ENCODE results near the gene TPH2. TPM values are rescaled to one million over a fixed set of nuclear protein-coding genes. Genes with fewer than 3 reads are reported as not detected.

TPH2 gene
- total RNA-seq, 1 donor from 2014 or later, result not detected

DNA sequence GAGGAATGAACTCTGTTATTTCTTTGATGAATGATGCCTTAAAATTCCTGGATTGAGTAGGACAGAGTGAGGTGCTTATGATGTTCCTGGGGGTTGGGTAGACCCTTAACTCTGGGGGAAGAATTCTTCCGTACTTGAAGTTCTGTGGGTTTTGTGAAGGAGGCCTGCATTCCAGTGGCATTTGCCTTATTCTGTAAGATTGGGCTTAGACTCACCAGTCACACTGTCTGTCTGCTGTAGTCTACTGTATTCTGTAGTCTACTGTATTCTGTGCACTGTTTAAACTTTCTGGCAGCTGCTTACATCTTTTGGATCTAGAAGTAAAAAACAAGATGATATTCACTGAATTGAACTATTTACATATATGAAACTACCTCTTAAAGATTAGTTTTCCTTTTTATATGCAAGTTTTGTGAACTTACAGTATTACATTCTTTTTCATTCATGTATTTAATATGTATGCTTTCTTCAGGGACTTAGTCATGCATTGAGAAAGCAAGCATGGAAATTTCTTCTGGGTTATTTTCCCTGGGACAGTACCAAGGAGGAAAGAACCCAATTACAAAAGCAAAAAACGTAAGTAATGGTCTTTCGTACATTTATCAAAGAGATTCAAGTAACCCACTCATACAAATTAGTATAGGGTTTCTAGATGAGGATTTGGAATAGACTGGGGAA is 42.3 kb upstream of the TPH2 start:
- Histone ChIP-seq H3K4me2 (no peak overlapping the region), H3K9me3 (ENCODE audit: low read depth) (no peaks in the 10 kb centered on the region), H3K9ac (no peak overlapping the region), H4K20me1 (ENCODE audit: low read depth) (no peaks in the 10 kb centered on the region), H3K79me2 (ENCODE audit: low read depth) (no peaks in the 10 kb centered on the region), H3K36me3 (peaks cover 28% of the 10 kb centered on the region), H3K4me1 (no peaks in the 10 kb centered on the region), H3K4me3 (no peak overlapping the region), H3K27ac (no peak overlapping the region), H3F3A (ENCODE audit: low read depth) (no peaks in the 10 kb centered on the region), H3K27me3 (no peaks in the 10 kb centered on the region), H2AFZ (replicated peaks) (no peak overlapping the region)
- H3K4me3 Mint-ChIP-seq, result no peak overlapping the region
- H3K9me3 Mint-ChIP-seq, result no peaks in the 10 kb centered on the region
- H3K27ac Mint-ChIP-seq, result no peak overlapping the region
- no peak for DNase-seq (ENCODE audit: low spot score)
- no peaks in the 10 kb centered on the region for H3K4me1 Mint-ChIP-seq
- H3K36me3 Mint-ChIP-seq, result peaks cover 3% of the 10 kb centered on the region
- TF ChIP-seq EZH2 (IDR thresholded peaks at IDR 0.05), result no peak
- TF ChIP-seq EZH2phosphoT487 (IDR thresholded peaks at IDR 0.05), result no peak
- TF ChIP-seq, protein P1, sequence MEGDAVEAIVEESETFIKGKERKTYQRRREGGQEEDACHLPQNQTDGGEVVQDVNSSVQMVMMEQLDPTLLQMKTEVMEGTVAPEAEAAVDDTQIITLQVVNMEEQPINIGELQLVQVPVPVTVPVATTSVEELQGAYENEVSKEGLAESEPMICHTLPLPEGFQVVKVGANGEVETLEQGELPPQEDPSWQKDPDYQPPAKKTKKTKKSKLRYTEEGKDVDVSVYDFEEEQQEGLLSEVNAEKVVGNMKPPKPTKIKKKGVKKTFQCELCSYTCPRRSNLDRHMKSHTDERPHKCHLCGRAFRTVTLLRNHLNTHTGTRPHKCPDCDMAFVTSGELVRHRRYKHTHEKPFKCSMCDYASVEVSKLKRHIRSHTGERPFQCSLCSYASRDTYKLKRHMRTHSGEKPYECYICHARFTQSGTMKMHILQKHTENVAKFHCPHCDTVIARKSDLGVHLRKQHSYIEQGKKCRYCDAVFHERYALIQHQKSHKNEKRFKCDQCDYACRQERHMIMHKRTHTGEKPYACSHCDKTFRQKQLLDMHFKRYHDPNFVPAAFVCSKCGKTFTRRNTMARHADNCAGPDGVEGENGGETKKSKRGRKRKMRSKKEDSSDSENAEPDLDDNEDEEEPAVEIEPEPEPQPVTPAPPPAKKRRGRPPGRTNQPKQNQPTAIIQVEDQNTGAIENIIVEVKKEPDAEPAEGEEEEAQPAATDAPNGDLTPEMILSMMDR (IDR thresholded peaks at IDR 0.05), result no peak
- no peaks in the 10 kb centered on the region for H3K27me3 Mint-ChIP-seq (ENCODE audit: insufficient read depth, low read depth)

DNA sequence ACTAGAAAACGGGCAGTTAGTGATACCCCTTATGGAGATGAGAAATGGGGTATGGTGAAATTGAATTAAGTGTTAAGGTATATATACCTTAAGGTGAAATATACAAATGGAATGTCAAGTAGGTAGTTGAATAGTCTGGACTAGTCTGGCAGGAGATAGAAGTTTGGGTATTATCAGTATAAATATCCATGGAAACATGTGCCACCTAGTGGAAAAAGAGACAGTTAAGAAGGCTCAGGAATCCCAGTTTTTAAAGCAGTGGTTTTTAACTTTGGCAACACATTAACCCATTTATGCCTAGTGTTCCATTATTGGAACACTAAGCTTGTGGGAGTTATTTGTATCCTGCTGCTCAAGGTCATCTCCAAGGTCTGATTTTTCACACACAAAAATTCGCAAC is 38.6 kb upstream of the TPH2 start:
- no peak for DNase-seq (ENCODE audit: low spot score)
- Histone ChIP-seq H3K4me3 (no peak overlapping the region), H3K4me1 (no peaks in the 10 kb centered on the region), H3K27ac (no peak overlapping the region), H3K79me2 (ENCODE audit: low read depth) (no peaks in the 10 kb centered on the region), H3K4me2 (no peak overlapping the region), H3K9ac (no peak overlapping the region), H2AFZ (replicated peaks) (no peak overlapping the region), H4K20me1 (ENCODE audit: low read depth) (no peaks in the 10 kb centered on the region), H3K36me3 (peaks cover 21% of the 10 kb centered on the region), H3K27me3 (no peaks in the 10 kb centered on the region), H3K9me3 (ENCODE audit: low read depth) (no peaks in the 10 kb centered on the region), H3F3A (ENCODE audit: low read depth) (no peaks in the 10 kb centered on the region)
- H3K27me3 Mint-ChIP-seq (ENCODE audit: insufficient read depth, low read depth), result no peaks in the 10 kb centered on the region
- H3K27ac Mint-ChIP-seq, result no peak overlapping the region
- H3K4me3 Mint-ChIP-seq, result no peak overlapping the region
- TF ChIP-seq EZH2 (IDR thresholded peaks at IDR 0.05), result no peak
- TF ChIP-seq, protein P1 (IDR thresholded peaks at IDR 0.05), result peak; percentile 34
- no peaks in the 10 kb centered on the region for H3K4me1 Mint-ChIP-seq
- peaks cover 10% of the 10 kb centered on the region for H3K36me3 Mint-ChIP-seq
- no peaks in the 10 kb centered on the region for H3K9me3 Mint-ChIP-seq

DNA sequence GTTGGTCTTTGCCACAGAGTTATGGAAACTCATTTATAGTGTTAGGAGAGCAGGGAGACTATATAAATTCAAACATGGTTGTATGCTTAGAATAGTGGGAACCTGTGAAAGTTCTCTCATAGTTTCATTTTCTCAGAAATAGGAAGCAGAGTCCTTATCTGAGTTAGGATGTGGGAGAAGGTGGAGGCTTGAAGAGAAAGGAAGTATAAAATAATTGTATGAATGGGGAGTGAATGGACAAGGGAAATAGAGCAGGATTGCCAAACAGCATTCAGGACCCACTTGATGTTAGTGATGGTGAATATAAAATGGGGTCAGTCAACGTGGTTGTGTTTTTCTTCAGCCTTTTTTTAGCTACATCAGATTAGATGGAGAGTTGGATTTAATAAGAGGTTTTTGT is 34.0 kb upstream of the TPH2 start:
- Mint-ChIP-seq H3K27ac (no peak overlapping the region), H3K4me3 (no peak overlapping the region), H3K27me3 (ENCODE audit: insufficient read depth, low read depth) (no peaks in the 10 kb centered on the region), H3K9me3 (no peaks in the 10 kb centered on the region), H3K4me1 (no peaks in the 10 kb centered on the region), H3K36me3 (peaks cover 19% of the 10 kb centered on the region)
- no peak overlapping the region for H2AFZ ChIP-seq (replicated peaks)
- no peaks in the 10 kb centered on the region for H3K27me3 ChIP-seq
- no peak overlapping the region for H3K9ac ChIP-seq
- TF ChIP-seq, protein P1 (IDR thresholded peaks at IDR 0.05), result no peak
- TF ChIP-seq EZH2phosphoT487 (IDR thresholded peaks at IDR 0.05) (no peak), EZH2 (IDR thresholded peaks at IDR 0.05) (no peak)
- no peaks in the 10 kb centered on the region for H3K9me3 ChIP-seq (ENCODE audit: low read depth)
- no peak overlapping the region for H3K4me2 ChIP-seq
- no peaks in the 10 kb centered on the region for H4K20me1 ChIP-seq (ENCODE audit: low read depth)
- H3K4me3 ChIP-seq, result no peak overlapping the region
- H3F3A ChIP-seq (ENCODE audit: low read depth), result no peaks in the 10 kb centered on the region
- no peak for DNase-seq (ENCODE audit: low spot score)
- no peaks in the 10 kb centered on the region for H3K79me2 ChIP-seq (ENCODE audit: low read depth)
- H3K4me1 ChIP-seq, result no peaks in the 10 kb centered on the region
- no peak overlapping the region for H3K27ac ChIP-seq
- peaks cover 6% of the 10 kb centered on the region for H3K36me3 ChIP-seq
